Stomach (tissue), 9 donors: ENCODE measurements around the gene UPF2. TPM values are rescaled to one million over a fixed set of nuclear protein-coding genes. Genes with fewer than 3 reads are reported as not detected.

Experiments used
- DNase-seq, 2 donors: peaks; one replicate each; pipeline versions ENCODE4 v3.0.0 to v3.0.0-alpha.2; 2013 to 2019
- H3K27ac ChIP-seq, 5 donors: fragments of 200-600 bp in 4 of 5; sonication (generic) in 4 of 5; one replicate each; pipeline ENCODE4 v1.5.1; 2013 to 2019; ENCODE audit warnings: mild to moderate bottlenecking in 1 of 5, moderate library complexity in 1 of 5
- H3K27me3 ChIP-seq, 3 donors: fragments of 200-600 bp; sonication (generic); one replicate each; pipeline ENCODE4 v1.5.1; 2017 to 2019; ENCODE audit warnings: mixed run types in 1 of 3
- H3K36me3 ChIP-seq, 4 donors: fragments of 200-600 bp; sonication (generic); 1 replicate in 3 of 4; 2 replicates in 1 of 4; pipeline ENCODE4 v1.5.1; 2016 to 2019
- H3K4me1 ChIP-seq, 4 donors: fragments of 200-600 bp; sonication (generic); one replicate each; pipeline ENCODE4 v1.5.1; 2016 to 2019
- H3K4me3 ChIP-seq, 4 donors: fragments of 200-600 bp; sonication (generic) in 3 of 4; one replicate each; pipeline ENCODE4 v1.5.1; 2016 to 2019; ENCODE audit warnings: mild to moderate bottlenecking in 1 of 4
- H3K9me3 ChIP-seq, 4 donors: fragments of 200-600 bp; sonication (generic); one replicate each; pipeline ENCODE4 v1.5.1; 2016 to 2019
- EP300 ChIP-seq: sonication (generic); formaldehyde crosslinking; IDR thresholded peaks from one replicate; pipeline ENCODE4 v1.6.1; 2017; ENCODE audit warnings: antibody characterized with exemption
- POLR2A ChIP-seq, 4 donors: fragments of 450-650 bp; IDR thresholded peaks; one replicate each; pipeline ENCODE4 v1.6.1; 2016; ENCODE audit warnings: antibody characterized with exemption in 4 of 4, control low read depth in 2 of 4, mild to moderate bottlenecking in 1 of 4, moderate library complexity in 1 of 4
- POLR2AphosphoS5 ChIP-seq, 3 donors: sonication (generic); formaldehyde crosslinking; IDR thresholded peaks; one replicate each; pipeline ENCODE4 v1.6.1; 2016; ENCODE audit warnings: antibody characterized with exemption in 3 of 3
- WGBS, 5 donors: extraction: QIAGEN DNeasy Blood & Tissue Kit in 3 of 5; methylation state at CpG; one replicate each; pipeline versions ENCODE4 v1.1.5 to v1.1.7; 2013 to 2018; 5-methylcytosine and 5-hydroxymethylcytosine counted together
- intact Hi-C: fragments of 100-400 bp; cut with DNase I; formaldehyde crosslinking; loops from one replicate; pipeline ENCODE4 v1.15.1; 2023; ENCODE audit warnings: low total_unique reads
- polyA plus RNA-seq, 3 donors: library from polyadenylated mRNA; stranded (reverse); fragments of 200-250 nt; gene quantifications; one replicate each; pipeline ENCODE4 v1.2.3, GENCODE V29; 2013
- total RNA-seq, 5 donors: library from RNA; depleted of rRNA; stranded (reverse); fragments of >200 nt; gene quantifications; one replicate each; pipeline versions ENCODE4 v1.1.0 to v1.2.3, GENCODE V29; 2014 to 2016
- TF ChIP-seq, protein P1 (sequence below), 7 experiments: fragments of 450-650 bp in 4 of 7; fragments of 200-600 bp in 3 of 7; sonication (generic) in 3 of 7; IDR thresholded peaks; one replicate each; pipeline ENCODE4 v1.5.1; 2016 to 2019; ENCODE audit warnings: antibody characterized with exemption in 7 of 7, control low read depth in 2 of 7, mild to moderate bottlenecking in 1 of 7
- donor health status: healthy with polysubstance abuse.
- donor health status: Bipolar disorder and iron deficiency.
- donor health status: healthy.

UPF2 gene
- total and polyA plus RNA-seq, 8 donors, result 8.7 to 48.6 (median 17.2) TPM

- Histone ChIP-seq H3K4me1 (peaks cover 0 to 5% (median 0%) of the 10 kb centered on the region in 4 donors), H3K27ac (no peak overlapping the region), H3K4me3 (no peak overlapping the region), H3K9me3 (no peaks in the 10 kb centered on the region), H3K27me3 (no peaks in the 10 kb centered on the region), H3K36me3 (peaks cover 6 to 72% (median 64%) of the 10 kb centered on the region in 4 donors)
- intact Hi-C loops, result no loop called here
- TF ChIP-seq POLR2AphosphoS5 (IDR thresholded peaks at IDR 0.05) (no peak), POLR2A (IDR thresholded peaks at IDR 0.05) (no peak), EP300 (no peak)
- TF ChIP-seq, protein P1, sequence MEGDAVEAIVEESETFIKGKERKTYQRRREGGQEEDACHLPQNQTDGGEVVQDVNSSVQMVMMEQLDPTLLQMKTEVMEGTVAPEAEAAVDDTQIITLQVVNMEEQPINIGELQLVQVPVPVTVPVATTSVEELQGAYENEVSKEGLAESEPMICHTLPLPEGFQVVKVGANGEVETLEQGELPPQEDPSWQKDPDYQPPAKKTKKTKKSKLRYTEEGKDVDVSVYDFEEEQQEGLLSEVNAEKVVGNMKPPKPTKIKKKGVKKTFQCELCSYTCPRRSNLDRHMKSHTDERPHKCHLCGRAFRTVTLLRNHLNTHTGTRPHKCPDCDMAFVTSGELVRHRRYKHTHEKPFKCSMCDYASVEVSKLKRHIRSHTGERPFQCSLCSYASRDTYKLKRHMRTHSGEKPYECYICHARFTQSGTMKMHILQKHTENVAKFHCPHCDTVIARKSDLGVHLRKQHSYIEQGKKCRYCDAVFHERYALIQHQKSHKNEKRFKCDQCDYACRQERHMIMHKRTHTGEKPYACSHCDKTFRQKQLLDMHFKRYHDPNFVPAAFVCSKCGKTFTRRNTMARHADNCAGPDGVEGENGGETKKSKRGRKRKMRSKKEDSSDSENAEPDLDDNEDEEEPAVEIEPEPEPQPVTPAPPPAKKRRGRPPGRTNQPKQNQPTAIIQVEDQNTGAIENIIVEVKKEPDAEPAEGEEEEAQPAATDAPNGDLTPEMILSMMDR (IDR thresholded peaks at IDR 0.05), result no peak
- 86 to 93% (median 88%) methylated on average over 2 of the region's 2 CpGs for WGBS, 5 donors
- no peak for DNase-seq
Measured at GRCh38 chr10:11949152-11949551, 93.5 kb downstream of the UPF2 start.

DNA sequence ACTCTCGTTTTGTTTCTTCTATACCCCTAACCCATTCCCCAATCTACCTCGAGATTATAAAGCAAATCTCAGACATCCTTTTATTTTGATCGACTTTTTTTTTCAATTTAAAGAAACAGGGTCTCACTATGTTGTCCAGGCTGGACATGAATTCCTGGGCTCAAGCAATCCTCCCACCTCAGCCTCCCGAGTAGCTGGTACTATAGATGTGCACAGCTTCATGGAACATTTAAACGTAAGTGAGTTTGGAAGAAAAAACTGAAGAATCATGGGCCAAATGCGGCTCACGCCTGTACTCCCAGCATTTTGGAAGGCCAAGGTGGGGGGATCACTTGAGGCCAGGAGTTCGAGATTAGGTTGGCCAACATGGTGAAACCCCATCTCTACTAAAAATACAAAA, 96.0 kb downstream of the UPF2 start:
- Histone ChIP-seq H3K9me3 (no peaks in the 10 kb centered on the region), H3K27ac (no peak overlapping the region), H3K36me3 (peaks cover 15 to 76% (median 65%) of the 10 kb centered on the region in 4 donors), H3K27me3 (no peaks in the 10 kb centered on the region), H3K4me3 (no peak overlapping the region), H3K4me1 (peaks cover 0 to 5% (median 0%) of the 10 kb centered on the region in 4 donors)
- TF ChIP-seq EP300, result no peak
- TF ChIP-seq POLR2AphosphoS5 (IDR thresholded peaks at IDR 0.05), result no peak
- no peak for TF ChIP-seq POLR2A (IDR thresholded peaks at IDR 0.05)
- TF ChIP-seq, protein P1 (IDR thresholded peaks at IDR 0.05), result no peak
- intact Hi-C loops, result no loop called here
- DNase-seq, result no peak
- 93 to 96% (median 94%) methylated on average over 8 of the region's 8 CpGs for WGBS, 5 donors

DNA sequence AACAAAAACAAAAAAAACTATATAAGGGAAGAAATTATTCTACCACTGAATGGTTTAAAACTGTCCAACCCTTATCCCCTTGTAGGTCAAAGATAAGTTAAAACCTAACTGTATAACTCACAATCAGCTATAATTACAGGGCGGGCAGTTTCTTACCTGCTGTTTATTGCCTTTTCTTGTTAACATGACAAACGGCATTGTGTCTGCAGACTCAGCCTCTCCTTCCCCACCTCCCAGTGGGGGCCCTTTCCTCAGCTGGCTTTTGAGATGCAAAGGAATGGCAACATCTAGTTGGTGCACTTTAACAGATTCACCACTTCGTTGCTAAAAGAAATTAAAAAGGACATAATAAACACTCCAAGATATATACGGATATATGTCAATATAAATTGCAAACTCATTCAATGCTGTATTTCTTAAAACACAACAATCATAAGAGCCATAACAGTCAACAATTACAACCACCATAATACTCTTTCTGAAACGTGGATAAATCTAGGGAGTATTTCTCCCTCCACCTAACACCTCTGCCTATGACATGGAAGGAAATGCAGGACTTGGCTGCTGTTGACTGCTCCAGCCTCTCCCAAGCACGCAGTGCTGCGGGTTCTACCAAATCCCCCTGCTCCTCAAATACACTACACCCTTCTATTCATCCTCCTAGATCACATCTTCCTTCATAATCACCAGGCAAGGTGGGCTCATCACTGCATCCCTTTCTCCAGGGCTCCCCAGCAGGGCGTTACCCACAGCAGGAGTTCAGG, 106.0 kb downstream of the UPF2 start:
- Histone ChIP-seq H3K4me3 (no peak overlapping the region), H3K36me3 (peaks cover 13 to 76% (median 73%) of the 10 kb centered on the region in 4 donors), H3K27me3 (no peaks in the 10 kb centered on the region), H3K4me1 (peaks cover 0 to 4% (median 0%) of the 10 kb centered on the region in 4 donors), H3K27ac (no peak overlapping the region), H3K9me3 (no peaks in the 10 kb centered on the region)
- intact Hi-C loops, result no loop called here
- TF ChIP-seq POLR2AphosphoS5 (IDR thresholded peaks at IDR 0.05), result no peak
- no peak for TF ChIP-seq POLR2A (IDR thresholded peaks at IDR 0.05)
- TF ChIP-seq EP300, result no peak
- TF ChIP-seq, protein P1 (IDR thresholded peaks at IDR 0.05), result no peak
- WGBS, 5 donors, result 67 to 81% (median 76%) methylated on average over 8 of the region's 8 CpGs
- DNase-seq, result no peak

DNA sequence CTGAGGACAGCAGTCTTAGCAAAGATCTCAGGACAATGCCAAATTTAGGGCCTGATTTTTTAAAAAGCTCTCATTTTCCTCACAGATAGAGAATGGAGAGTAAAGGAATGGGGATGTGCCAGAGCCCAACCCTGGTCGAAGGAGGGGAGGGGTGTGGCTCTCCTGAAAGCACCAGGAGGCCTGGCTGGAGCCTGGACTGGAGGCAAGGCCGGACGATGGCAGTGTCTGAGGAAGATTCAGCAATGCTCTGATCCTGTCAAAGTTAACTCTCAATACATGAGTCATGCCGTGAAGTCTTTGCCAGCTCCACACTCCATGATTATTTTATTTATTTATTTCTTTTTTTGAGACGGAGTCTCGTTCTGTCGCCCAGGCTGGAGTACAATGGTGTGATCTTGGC, 108.3 kb downstream of the UPF2 start:
- intact Hi-C loops, result no loop called here
- Histone ChIP-seq H3K4me3 (no peak overlapping the region), H3K36me3 (peaks cover 34 to 78% (median 75%) of the 10 kb centered on the region in 4 donors), H3K27ac (no peak overlapping the region), H3K27me3 (no peaks in the 10 kb centered on the region), H3K4me1 (peaks cover 0 to 4% (median 0%) of the 10 kb centered on the region in 4 donors), H3K9me3 (no peaks in the 10 kb centered on the region)
- 70 to 80% (median 74%) methylated on average over 7 of the region's 7 CpGs for WGBS, 5 donors
- TF ChIP-seq EP300 (no peak), POLR2A (IDR thresholded peaks at IDR 0.05) (no peak), POLR2AphosphoS5 (IDR thresholded peaks at IDR 0.05) (no peak)
- TF ChIP-seq, protein P1 (IDR thresholded peaks at IDR 0.05), result no peak
- no peak for DNase-seq
